ENCODE results near the gene DST.

DNA sequence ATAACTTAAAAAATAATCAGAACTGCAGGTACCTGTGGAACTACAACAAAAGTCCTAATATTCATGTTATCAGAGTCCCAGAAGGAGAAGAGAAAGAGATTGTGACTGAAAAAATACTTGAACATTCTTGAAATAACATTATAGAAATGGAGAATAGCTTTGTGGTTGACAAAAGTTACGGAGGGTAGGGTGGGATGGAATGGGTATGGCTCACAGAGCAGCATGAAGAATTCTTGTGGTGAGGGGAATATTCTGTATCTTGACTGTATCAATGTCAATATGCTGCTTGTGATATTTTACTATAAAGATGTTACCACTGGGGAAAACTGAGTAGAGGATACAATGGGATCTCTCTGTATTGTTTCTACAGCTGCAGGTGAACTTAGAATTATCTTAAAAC is 122.5 kb downstream of the DST start:
- TF ChIP-seq, protein P1, sequence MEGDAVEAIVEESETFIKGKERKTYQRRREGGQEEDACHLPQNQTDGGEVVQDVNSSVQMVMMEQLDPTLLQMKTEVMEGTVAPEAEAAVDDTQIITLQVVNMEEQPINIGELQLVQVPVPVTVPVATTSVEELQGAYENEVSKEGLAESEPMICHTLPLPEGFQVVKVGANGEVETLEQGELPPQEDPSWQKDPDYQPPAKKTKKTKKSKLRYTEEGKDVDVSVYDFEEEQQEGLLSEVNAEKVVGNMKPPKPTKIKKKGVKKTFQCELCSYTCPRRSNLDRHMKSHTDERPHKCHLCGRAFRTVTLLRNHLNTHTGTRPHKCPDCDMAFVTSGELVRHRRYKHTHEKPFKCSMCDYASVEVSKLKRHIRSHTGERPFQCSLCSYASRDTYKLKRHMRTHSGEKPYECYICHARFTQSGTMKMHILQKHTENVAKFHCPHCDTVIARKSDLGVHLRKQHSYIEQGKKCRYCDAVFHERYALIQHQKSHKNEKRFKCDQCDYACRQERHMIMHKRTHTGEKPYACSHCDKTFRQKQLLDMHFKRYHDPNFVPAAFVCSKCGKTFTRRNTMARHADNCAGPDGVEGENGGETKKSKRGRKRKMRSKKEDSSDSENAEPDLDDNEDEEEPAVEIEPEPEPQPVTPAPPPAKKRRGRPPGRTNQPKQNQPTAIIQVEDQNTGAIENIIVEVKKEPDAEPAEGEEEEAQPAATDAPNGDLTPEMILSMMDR (IDR thresholded peaks at IDR 0.05): no peak
- TF ChIP-seq POLR2AphosphoS5 (IDR thresholded peaks at IDR 0.05): no peak
- no peak for TF ChIP-seq POLR2A (IDR thresholded peaks at IDR 0.05)
- no peak for TF ChIP-seq EP300 (IDR thresholded peaks at IDR 0.05)
